Measurements from ENCODE around the gene SFXN3. TPM values are rescaled to one million over a fixed set of nuclear protein-coding genes. Genes with fewer than 3 reads are reported as not detected.

The SFXN3 gene
- total and polyA plus RNA-seq, 2 of the 8 experiments (the other 6 are each of a cell fraction or from before 2014, with no cell fraction given): 2.6 to 2.8 TPM

- H4K8ac ChIP-seq (ENCODE audit: extremely low read depth, insufficient read depth, low read length): no peak overlapping the region
- H3K23ac ChIP-seq (ENCODE audit: insufficient read length): no peak overlapping the region
- no peak overlapping the region for H3K27ac ChIP-seq (ENCODE audit: low read depth, low read length)
- H3K23me2 ChIP-seq (ENCODE audit: low read depth, low read length): peaks cover 16% of the 10 kb centered on the region
- H4K20me1 ChIP-seq (replicated peaks in 1 of 2; ENCODE audit: control insufficient read depth in 1 of 2, insufficient read depth in 2 of 2, low read length in 2 of 2): peaks cover 0 to 3% of the 10 kb centered on the region in 2 experiments
- no peak overlapping the region for H2AK5ac ChIP-seq (ENCODE audit: low read depth, low read length)
- no peak overlapping the region for H3K56ac ChIP-seq (replicated peaks; ENCODE audit: insufficient read length, low read depth, low read length)
- ChIA-PET CTCF (ENCODE audit: partially characterized antibody) (interaction anchor here (1.4 to 51.8 kb wide), 4 partner anchors 18 to 107 kb away, joined by 3 to 2176 read pairs (median 76); partner anchors contain the start of gene KAZALD1), POLR2A (ENCODE audit: partially characterized antibody) (interaction anchor here (0.6 kb wide), 1 partner anchor 144 kb away, joined by 3 read pairs; no protein-coding TSS in a partner anchor)
- H3K9me3 ChIP-seq (ENCODE audit: insufficient read depth in 2 of 2, low read depth in 1 of 2, low read length in 1 of 2): no peaks in the 10 kb centered on the region
- 89% methylated on average over 7 of the region's 7 CpGs; no CpG with 5 or more reads in 1 of the 2 experiments for WGBS, 2 experiments (ENCODE audit: extremely low coverage in 1 of 2, insufficient coverage in 1 of 2, insufficient read length in 1 of 2, insufficient replicate concordance in 2 of 2, low coverage in 1 of 2, low lambda C conversion rate in 2 of 2, missing lambda C conversion rate in 1 of 2)
- no peak overlapping the region for H3K9ac ChIP-seq (replicated peaks in 1 of 4; ENCODE audit: extremely low read depth in 1 of 4, low read depth in 3 of 4, low read length in 3 of 4)
- FAIRE-seq (no peak), DNase-seq (ENCODE audit: low read depth in 1 of 2, low spot score in 2 of 2) (no peak)
- no peak overlapping the region for H2BK5ac ChIP-seq (ENCODE audit: low read depth, low read length)
- no peak overlapping the region for H3K4me3 ChIP-seq (ENCODE audit: extremely low read depth in 1 of 4, insufficient read depth in 2 of 4, low read depth in 3 of 4, low read length in 4 of 4)
- no peak overlapping the region for H3K14ac ChIP-seq (ENCODE audit: insufficient read length)
- TF ChIP-seq TCF12 (IDR thresholded peaks at IDR 0.05; ENCODE audit: low read depth, low read length): no peak
- no peak for TF ChIP-seq SIN3A (conservative IDR thresholded peaks at IDR 0.05 in 1 of 2, IDR thresholded peaks at IDR 0.05 in 1 of 2; ENCODE audit: low read depth in 1 of 2, low read length in 2 of 2)
- no peak for TF ChIP-seq POLR2AphosphoS5 (IDR thresholded peaks at IDR 0.05; ENCODE audit: low read depth, low read length)
- no peak for TF ChIP-seq HDAC6 (IDR thresholded peaks at IDR 0.05; ENCODE audit: low read depth, low read length)
- no peak for TF ChIP-seq KDM4A (IDR thresholded peaks at IDR 0.05; ENCODE audit: low read depth, low read length, severe bottlenecking)
- peaks cover 0 to 15% (median 11%) of the 10 kb centered on the region in 4 experiments; a peak in 6 of 7 replicates for H3K4me1 ChIP-seq (replicated peaks in 1 of 4; ENCODE audit: control insufficient read depth in 3 of 4, insufficient read depth in 4 of 4, low read length in 3 of 4)
- H3K18ac ChIP-seq (ENCODE audit: extremely low read depth, low read length): no peak overlapping the region
- no peak overlapping the region for H3K4me2 ChIP-seq (ENCODE audit: insufficient read depth in 1 of 2, low read depth in 2 of 2, low read length in 2 of 2)
- H4K91ac ChIP-seq (replicated peaks; ENCODE audit: insufficient read length, low read length): no peak overlapping the region
- H3K27me3 ChIP-seq (replicated peaks in 1 of 4; ENCODE audit: control insufficient read depth in 3 of 4, extremely low read depth in 1 of 4, insufficient read depth in 3 of 4, low read length in 3 of 4): peaks cover 1 to 40% (median 33%) of the 10 kb centered on the region in 4 experiments
- no peaks in the 10 kb centered on the region for H3K79me1 ChIP-seq (ENCODE audit: low read depth, low read length)
- no peak overlapping the region for H3K4ac ChIP-seq (replicated peaks; ENCODE audit: insufficient read length, low read depth, low read length)
- no peak overlapping the region for H2BK15ac ChIP-seq (ENCODE audit: low read length)
- no peak overlapping the region for H4K5ac ChIP-seq (ENCODE audit: insufficient read length, low read depth, low read length)
- H2BK120ac ChIP-seq (replicated peaks; ENCODE audit: low read depth, low read length): no peak overlapping the region
- no peak overlapping the region for H2BK20ac ChIP-seq (ENCODE audit: low read length)
- H3K79me2 ChIP-seq (ENCODE audit: control insufficient read depth in 1 of 2, insufficient read depth in 2 of 2, low read length in 2 of 2): no peaks in the 10 kb centered on the region
- no peak overlapping the region for H2AFZ ChIP-seq (ENCODE audit: low read length)
- H2BK12ac ChIP-seq (ENCODE audit: low read depth, low read length): no peak overlapping the region
- H3K36me3 ChIP-seq (ENCODE audit: control insufficient read depth in 2 of 4, insufficient read depth in 4 of 4, low read length in 3 of 4): no peaks in the 10 kb centered on the region
These were observed 4.3 kb downstream of the SFXN3 start for GRCh38 chr10:101035314-101035713.

All from H1 (cell line).